GM12874 (cell line): ENCODE measurements around the gene WBP2.

Experiments used
- TF ChIP-seq, protein P1 (sequence below): IDR thresholded peaks from 2 replicates; pipeline ENCODE4 v1.5.1; 2011; ENCODE audit warnings: low read depth, mild to moderate bottlenecking, control low read depth, low read length, moderate library complexity; ENCODE audit not compliant: insufficient read depth

The WBP2 gene

DNA sequence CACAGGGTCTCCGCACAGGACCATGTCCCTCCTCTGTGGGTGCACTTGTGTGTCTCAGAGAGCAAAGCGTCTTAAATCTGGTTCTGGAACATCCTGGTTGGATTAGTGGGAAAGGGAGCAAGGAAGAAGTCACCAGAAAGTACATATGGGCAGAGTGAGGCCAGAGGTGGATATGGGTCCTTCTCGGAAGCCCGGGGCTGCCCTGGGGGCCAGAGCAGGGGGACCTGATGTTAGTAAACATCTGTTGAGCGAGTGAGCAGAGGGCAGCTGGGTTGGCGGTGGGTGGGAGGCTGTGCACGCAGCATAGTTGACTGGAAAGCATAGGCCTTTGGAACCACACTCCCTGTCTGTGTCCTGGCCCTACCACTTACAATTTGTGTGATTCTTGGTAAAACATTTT, 33.6 kb downstream of the WBP2 start:
- TF ChIP-seq, protein P1, sequence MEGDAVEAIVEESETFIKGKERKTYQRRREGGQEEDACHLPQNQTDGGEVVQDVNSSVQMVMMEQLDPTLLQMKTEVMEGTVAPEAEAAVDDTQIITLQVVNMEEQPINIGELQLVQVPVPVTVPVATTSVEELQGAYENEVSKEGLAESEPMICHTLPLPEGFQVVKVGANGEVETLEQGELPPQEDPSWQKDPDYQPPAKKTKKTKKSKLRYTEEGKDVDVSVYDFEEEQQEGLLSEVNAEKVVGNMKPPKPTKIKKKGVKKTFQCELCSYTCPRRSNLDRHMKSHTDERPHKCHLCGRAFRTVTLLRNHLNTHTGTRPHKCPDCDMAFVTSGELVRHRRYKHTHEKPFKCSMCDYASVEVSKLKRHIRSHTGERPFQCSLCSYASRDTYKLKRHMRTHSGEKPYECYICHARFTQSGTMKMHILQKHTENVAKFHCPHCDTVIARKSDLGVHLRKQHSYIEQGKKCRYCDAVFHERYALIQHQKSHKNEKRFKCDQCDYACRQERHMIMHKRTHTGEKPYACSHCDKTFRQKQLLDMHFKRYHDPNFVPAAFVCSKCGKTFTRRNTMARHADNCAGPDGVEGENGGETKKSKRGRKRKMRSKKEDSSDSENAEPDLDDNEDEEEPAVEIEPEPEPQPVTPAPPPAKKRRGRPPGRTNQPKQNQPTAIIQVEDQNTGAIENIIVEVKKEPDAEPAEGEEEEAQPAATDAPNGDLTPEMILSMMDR: no peak

DNA sequence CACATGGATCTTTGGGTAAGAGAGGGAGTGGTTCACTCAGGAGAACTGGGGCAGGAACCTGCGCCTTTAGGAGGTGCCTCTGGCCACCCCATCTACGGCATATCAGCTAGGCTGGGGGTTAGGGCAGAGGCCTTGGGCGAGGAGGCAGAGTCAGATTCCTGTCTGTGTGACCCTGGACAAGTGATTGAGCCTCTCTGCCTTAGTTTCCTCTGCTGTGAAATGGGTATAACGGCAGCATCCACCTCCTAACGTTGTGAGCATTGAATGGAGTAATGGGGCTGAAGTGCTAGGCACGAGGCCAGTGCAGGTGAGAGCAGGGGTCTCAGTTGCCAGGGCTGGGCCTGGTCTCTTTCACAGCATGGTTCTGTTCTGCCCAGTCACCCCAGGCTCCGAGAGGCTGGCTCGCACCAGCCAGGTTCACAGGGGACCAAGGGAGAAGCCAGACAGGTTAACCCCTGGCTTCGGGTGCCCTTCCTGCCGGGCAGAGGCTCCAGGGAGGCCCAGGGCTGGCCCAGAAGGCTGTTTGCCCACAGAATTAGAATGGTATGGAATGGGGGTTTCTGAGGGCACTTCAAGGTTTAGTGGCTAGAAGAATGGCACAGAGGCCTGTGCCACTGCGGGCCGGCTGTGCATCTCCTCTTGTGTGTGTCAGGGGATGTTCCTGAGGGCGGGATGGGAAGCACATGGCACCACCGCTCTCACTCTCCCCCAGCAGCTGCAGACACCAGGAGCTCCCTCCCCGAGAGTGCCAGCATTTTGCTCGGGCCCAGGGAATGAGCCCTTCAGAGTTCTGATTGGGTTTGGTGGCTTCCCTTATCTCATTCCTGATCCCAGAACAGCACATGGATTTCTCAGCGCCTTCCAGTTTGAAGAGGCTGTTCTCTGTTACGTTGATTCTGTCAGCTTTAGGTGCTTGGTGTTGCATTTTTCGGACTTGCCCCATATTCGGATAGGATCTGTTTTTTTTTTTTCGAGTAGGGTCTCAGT, 34.7 kb downstream of the WBP2 start:
- TF ChIP-seq, protein P1: no peak

DNA sequence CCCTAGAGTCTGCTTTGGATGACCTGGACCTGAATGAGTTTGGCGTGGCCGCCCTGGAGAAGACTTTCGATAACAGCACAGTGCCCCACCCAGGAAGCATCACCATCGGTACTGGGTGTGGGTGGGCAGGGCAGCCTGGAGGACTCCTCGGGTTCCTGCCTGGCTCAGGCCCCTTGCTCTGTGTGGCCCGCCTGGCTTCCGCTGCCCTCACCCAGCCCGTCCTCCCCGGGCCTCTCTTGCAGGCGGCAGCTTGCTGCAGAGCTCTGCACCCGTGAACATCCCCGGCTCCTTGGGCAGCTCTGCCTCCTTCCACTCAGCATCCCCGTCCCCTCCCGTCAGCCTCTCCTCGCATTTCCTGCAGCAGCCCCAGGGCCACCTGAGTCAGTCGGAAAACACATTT, 35.5 kb downstream of the WBP2 start:
- TF ChIP-seq, protein P1: no peak

- TF ChIP-seq, protein P1: no peak
These were observed 36.0 kb downstream of the WBP2 start for GRCh38 chr17:75819116-75819515.

DNA sequence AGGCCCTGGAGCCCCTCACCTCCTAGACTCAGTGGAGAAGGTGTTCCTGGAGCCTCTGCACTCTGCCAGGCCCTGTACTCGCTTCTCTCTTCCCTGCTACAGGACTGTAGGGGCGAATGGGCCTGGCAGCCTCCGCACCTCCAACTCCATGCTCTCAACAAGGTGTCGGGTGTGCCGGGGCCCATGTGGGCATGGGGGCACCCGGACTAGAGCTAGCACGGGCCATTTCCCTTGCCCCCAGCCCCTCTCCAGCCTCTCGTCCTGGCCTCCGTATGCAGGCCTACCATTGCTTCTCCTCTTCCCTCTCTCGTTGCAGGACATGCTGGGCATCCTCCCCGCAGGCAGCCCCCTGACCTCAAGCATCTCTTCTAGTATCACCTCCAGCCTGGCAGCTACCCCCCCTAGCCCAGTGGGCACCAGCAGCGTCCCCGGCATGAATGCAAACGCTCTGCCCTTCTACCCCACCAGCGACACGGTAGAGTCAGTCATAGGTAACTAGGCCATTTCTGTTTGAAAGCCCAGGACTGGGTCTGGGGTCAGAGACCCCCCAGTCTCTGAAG, 36.7 kb downstream of the WBP2 start:
- TF ChIP-seq, protein P1: no peak

DNA sequence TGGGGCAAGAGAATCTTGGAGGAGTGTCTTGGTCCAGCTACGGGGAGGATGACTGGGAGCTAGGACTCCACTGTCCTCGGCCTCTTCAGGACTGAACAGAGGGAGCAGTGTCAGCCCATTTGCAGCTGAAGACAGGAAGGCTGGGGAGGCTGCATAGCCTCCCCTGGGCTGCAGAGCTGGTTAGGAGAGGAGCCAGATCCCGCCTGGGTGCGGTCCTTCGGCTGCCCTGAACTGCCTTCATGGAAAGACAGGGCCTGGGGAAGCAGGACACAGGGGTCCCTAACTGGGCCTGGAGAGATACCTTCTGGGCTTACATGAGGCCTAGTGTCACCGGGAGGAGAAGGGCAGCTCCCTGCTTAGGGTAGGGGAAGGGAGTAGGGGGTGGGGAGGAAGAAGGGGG, 37.6 kb downstream of the WBP2 start:
- TF ChIP-seq, protein P1: no peak

- TF ChIP-seq, protein P1: no peak
These were observed 38.4 kb downstream of the WBP2 start for GRCh38 chr17:75816693-75817092.
